ENCODE measurements around the gene MGLL. TPM values are rescaled to one million over a fixed set of nuclear protein-coding genes. Genes with fewer than 3 reads are reported as not detected.

Gene MGLL
- total RNA-seq, 1 experiment from 2014 or later: not detected

- in situ Hi-C loops (cut with HindIII; ENCODE audit: low sequenced_read_pairs): no loop called here
- no peak for DNase-seq (ENCODE audit: low spot score)
Observed at GRCh38 chr3:127764841-127765362, 57.4 kb downstream of the MGLL start.

GRCh38 chr3:127764301-127764700 is 58.0 kb downstream of the MGLL start:
- in situ Hi-C loops (cut with HindIII; ENCODE audit: low sequenced_read_pairs): no loop called here
- DNase-seq (ENCODE audit: low spot score): no peak

GRCh38 chr3:127763816-127764215 is 58.5 kb downstream of the MGLL start:
- in situ Hi-C loops (cut with HindIII; ENCODE audit: low sequenced_read_pairs): no loop called here
- DNase-seq (ENCODE audit: low spot score): peak; percentile 67

- in situ Hi-C loops (cut with HindIII; ENCODE audit: low sequenced_read_pairs): no loop called here
- no peak for DNase-seq (ENCODE audit: low spot score)
Observed at GRCh38 chr3:127763337-127763736, 59.0 kb downstream of the MGLL start.

- in situ Hi-C loops (cut with HindIII; ENCODE audit: low sequenced_read_pairs): no loop called here
Observed at GRCh38 chr3:127762787-127763105, 59.6 kb downstream of the MGLL start.

GRCh38 chr3:127762077-127762786 is 60.1 kb downstream of the MGLL start:
- in situ Hi-C loops (cut with HindIII; ENCODE audit: low sequenced_read_pairs): no loop called here
- DNase-seq (ENCODE audit: low spot score): peak; percentile 84

More at GRCh38 chr3:127762787-127763105, 59.6 kb downstream of the MGLL start:
- no peak for DNase-seq (ENCODE audit: low spot score)

GRCh38 chr3:127761441-127761801 is 60.9 kb downstream of the MGLL start:
- peak; percentile 79 for DNase-seq (ENCODE audit: low spot score)
- in situ Hi-C loops (cut with HindIII; ENCODE audit: low sequenced_read_pairs): no loop called here

- no peak for DNase-seq (ENCODE audit: low spot score)
- in situ Hi-C loops (cut with HindIII; ENCODE audit: low sequenced_read_pairs): no loop called here
Observed at GRCh38 chr3:127760791-127761440, 61.4 kb downstream of the MGLL start.

- DNase-seq (ENCODE audit: low spot score): peak; percentile 95
- in situ Hi-C loops (cut with HindIII; ENCODE audit: low sequenced_read_pairs): no loop called here
Observed at GRCh38 chr3:127760361-127760760, 62.0 kb downstream of the MGLL start.

- in situ Hi-C loops (cut with HindIII; ENCODE audit: low sequenced_read_pairs): no loop called here
- DNase-seq (ENCODE audit: low spot score): no peak
Observed at GRCh38 chr3:127759826-127760225, 62.5 kb downstream of the MGLL start.

- DNase-seq (ENCODE audit: low spot score): no peak
- in situ Hi-C loops (cut with HindIII; ENCODE audit: low sequenced_read_pairs): no loop called here
Observed at GRCh38 chr3:127758013-127758412, 64.3 kb downstream of the MGLL start.

- in situ Hi-C loops (cut with HindIII; ENCODE audit: low sequenced_read_pairs): no loop called here
- no peak for DNase-seq (ENCODE audit: low spot score)
Observed at GRCh38 chr3:127755305-127755681, 67.0 kb downstream of the MGLL start.

- in situ Hi-C loops (cut with HindIII; ENCODE audit: low sequenced_read_pairs): no loop called here
- no peak for DNase-seq (ENCODE audit: low spot score)
Observed at GRCh38 chr3:127754411-127755304, 67.7 kb downstream of the MGLL start.

- DNase-seq (ENCODE audit: low spot score): no peak
- in situ Hi-C loops (cut with HindIII; ENCODE audit: low sequenced_read_pairs): no loop called here
Observed at GRCh38 chr3:127753898-127754410, 68.4 kb downstream of the MGLL start.

GRCh38 chr3:127753338-127753737 is 69.0 kb downstream of the MGLL start:
- in situ Hi-C loops (cut with HindIII; ENCODE audit: low sequenced_read_pairs): no loop called here
- DNase-seq (ENCODE audit: low spot score): peak; percentile 94

- in situ Hi-C loops (cut with HindIII; ENCODE audit: low sequenced_read_pairs): no loop called here
Observed at GRCh38 chr3:127751782-127752181, 70.5 kb downstream of the MGLL start.

GRCh38 chr3:127751163-127751621 is 71.1 kb downstream of the MGLL start:
- in situ Hi-C loops (cut with HindIII; ENCODE audit: low sequenced_read_pairs): no loop called here
- no peak for DNase-seq (ENCODE audit: low spot score)

More at GRCh38 chr3:127751782-127752181, 70.5 kb downstream of the MGLL start:
- no peak for DNase-seq (ENCODE audit: low spot score)

- peak; percentile 52 for DNase-seq (ENCODE audit: low spot score)
- in situ Hi-C loops (cut with HindIII; ENCODE audit: low sequenced_read_pairs): no loop called here
Observed at GRCh38 chr3:127750226-127751031, 71.9 kb downstream of the MGLL start.

- in situ Hi-C loops (cut with HindIII; ENCODE audit: low sequenced_read_pairs): no loop called here
- no peak for DNase-seq (ENCODE audit: low spot score)
Observed at GRCh38 chr3:127749787-127750225, 72.5 kb downstream of the MGLL start.

Data from G401 (cell line).